Right lobe of liver (tissue), 4 donors: ENCODE data around the gene ZSCAN2.

Experiments
- POLR2A ChIP-seq: fragments of 450-650 bp; IDR thresholded peaks from one replicate; pipeline ENCODE4 v1.6.1; 2017; ENCODE audit warnings: antibody characterized with exemption, mild to moderate bottlenecking
- TF ChIP-seq, protein P1 (sequence below), 4 donors: fragments of 200-600 bp in 3 of 4; fragments of 450-650 bp in 1 of 4; IDR thresholded peaks; one replicate each; pipeline versions ENCODE4 v1.5.1 to v1.8.0; 2016 to 2022; ENCODE audit warnings: antibody characterized with exemption in 4 of 4, mild to moderate bottlenecking in 2 of 4
- donor health status: DM: no; HTN: no; CAD: no.
- donor health status: DM: no; HTN: no; CAD: no.
- donor health status: DM: no; HTN: yes; CAD: no.

DNA sequence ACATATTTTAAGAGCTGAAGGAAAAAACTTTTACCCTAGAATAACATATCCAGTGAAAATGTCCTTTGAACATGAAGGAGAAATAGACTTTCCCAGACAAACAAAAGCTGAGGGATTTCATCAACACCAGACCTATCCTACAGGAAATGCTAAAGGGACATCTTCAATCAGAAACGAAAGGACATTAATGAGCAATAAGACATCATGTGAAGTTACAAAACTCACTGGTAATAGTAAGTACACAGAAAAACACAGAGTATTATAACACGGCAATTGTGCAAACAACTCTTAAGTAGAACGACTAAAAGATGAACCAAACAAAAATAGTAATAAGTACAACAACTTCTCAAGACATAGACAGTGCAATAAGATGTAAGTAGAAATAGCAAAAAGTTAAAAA lies 3.5 kb upstream of the ZSCAN2 start:
- TF ChIP-seq, protein P1, sequence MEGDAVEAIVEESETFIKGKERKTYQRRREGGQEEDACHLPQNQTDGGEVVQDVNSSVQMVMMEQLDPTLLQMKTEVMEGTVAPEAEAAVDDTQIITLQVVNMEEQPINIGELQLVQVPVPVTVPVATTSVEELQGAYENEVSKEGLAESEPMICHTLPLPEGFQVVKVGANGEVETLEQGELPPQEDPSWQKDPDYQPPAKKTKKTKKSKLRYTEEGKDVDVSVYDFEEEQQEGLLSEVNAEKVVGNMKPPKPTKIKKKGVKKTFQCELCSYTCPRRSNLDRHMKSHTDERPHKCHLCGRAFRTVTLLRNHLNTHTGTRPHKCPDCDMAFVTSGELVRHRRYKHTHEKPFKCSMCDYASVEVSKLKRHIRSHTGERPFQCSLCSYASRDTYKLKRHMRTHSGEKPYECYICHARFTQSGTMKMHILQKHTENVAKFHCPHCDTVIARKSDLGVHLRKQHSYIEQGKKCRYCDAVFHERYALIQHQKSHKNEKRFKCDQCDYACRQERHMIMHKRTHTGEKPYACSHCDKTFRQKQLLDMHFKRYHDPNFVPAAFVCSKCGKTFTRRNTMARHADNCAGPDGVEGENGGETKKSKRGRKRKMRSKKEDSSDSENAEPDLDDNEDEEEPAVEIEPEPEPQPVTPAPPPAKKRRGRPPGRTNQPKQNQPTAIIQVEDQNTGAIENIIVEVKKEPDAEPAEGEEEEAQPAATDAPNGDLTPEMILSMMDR (IDR thresholded peaks at IDR 0.05), result no peak
- TF ChIP-seq POLR2A, result no peak
